ENCODE measurements around the gene ULBP2. TPM values are rescaled to one million over a fixed set of nuclear protein-coding genes. Genes with fewer than 3 reads are reported as not detected.
A peak's percentile ranks its signal among the peaks of the same experiment; 100 is the strongest.
"Not testable (repeated sequence)": the region's sequence is repeated elsewhere in the genome, so short reads cannot be mapped to it uniquely, and the experiment has no call there.

ULBP2 gene
- total RNA-seq, 1 donor from 2014 or later = 9.9 TPM

DNA sequence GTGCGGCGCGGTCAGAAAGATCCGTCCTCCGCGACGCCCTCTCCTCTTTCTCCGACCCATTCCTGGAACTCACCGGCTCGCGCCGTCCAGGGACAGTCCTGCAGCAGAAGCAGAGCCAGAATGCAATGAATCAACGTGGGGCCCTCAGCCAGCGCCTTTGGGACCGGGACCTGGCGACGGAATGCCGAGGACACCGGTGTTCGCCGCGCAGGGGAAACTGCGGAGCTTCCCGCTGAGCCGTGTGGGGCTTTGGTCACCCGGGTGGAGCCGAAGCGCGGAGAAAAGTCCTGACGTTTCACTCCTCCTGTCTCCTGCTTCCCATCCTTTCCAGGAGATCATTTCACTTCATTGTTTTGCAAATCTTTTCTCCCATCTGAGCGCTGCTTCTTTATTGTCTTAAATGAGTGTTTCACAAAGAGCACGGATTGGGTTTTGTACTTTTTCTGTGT lies 48.4 kb downstream of the ULBP2 start:
- H3K27me3 Mint-ChIP-seq (ENCODE audit: unreplicated experiment) = peaks cover 47% of the 10 kb centered on the region
- H3K9me3 Mint-ChIP-seq (ENCODE audit: unreplicated experiment) = peaks cover 5% of the 10 kb centered on the region
- peaks cover 18% of the 10 kb centered on the region for H3K4me1 Mint-ChIP-seq (ENCODE audit: unreplicated experiment)
- H3K27ac Mint-ChIP-seq (ENCODE audit: unreplicated experiment) = no peak overlapping the region
- H3K4me3 Mint-ChIP-seq (ENCODE audit: unreplicated experiment) = peak overlapping the region; percentile 82
- H3K36me3 Mint-ChIP-seq (ENCODE audit: low read depth, unreplicated experiment) = no peaks in the 10 kb centered on the region
- no peak for DNase-seq (ENCODE audit: low spot score)
- TF ChIP-seq, protein P1, sequence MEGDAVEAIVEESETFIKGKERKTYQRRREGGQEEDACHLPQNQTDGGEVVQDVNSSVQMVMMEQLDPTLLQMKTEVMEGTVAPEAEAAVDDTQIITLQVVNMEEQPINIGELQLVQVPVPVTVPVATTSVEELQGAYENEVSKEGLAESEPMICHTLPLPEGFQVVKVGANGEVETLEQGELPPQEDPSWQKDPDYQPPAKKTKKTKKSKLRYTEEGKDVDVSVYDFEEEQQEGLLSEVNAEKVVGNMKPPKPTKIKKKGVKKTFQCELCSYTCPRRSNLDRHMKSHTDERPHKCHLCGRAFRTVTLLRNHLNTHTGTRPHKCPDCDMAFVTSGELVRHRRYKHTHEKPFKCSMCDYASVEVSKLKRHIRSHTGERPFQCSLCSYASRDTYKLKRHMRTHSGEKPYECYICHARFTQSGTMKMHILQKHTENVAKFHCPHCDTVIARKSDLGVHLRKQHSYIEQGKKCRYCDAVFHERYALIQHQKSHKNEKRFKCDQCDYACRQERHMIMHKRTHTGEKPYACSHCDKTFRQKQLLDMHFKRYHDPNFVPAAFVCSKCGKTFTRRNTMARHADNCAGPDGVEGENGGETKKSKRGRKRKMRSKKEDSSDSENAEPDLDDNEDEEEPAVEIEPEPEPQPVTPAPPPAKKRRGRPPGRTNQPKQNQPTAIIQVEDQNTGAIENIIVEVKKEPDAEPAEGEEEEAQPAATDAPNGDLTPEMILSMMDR (IDR thresholded peaks at IDR 0.05; ENCODE audit: unreplicated experiment) = no peak

DNA sequence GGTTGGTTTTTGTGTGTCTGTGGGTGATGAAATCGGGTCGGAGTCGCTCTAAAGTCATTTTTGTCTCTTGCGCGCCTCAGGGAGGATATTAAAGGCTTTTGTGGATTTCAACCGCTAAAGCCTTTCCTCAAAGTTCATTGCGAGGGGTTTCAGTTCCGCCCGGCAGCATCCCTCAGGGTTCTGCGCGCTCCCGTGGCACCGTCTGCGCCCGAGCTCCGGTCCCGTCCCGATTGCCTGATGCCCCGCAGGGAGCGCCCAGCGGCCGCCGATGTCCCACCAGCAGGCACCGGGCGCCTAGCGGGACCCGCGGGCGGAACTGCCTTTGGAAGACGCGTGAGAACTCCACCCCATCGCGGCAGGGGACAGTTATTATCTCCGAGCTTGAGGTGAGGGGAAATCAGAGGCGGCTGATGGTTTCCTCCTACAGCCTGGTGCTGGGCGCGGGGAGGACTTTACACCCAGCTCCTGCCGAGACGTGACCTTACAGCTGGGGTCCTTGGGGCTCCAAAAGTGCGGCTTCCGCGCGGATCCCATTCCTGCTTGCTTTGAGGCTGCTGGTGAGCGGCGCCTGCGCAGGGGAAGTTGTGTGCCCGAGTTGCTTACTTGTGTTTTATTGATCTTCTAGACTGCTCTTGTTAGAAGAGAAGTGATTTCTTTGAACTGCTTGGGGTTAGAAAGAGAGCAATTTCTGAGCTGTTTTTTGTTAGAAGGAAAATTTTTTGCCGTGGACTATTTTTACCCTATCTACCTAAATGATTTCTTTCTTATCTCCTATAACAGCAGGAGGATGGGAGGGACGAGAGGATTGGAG lies 49.1 kb downstream of the ULBP2 start:
- peaks cover 47% of the 10 kb centered on the region for H3K27me3 Mint-ChIP-seq (ENCODE audit: unreplicated experiment)
- H3K9me3 Mint-ChIP-seq (ENCODE audit: unreplicated experiment) = peaks cover 5% of the 10 kb centered on the region
- no peak overlapping the region for H3K27ac Mint-ChIP-seq (ENCODE audit: unreplicated experiment)
- peaks cover 18% of the 10 kb centered on the region for H3K4me1 Mint-ChIP-seq (ENCODE audit: unreplicated experiment)
- TF ChIP-seq, protein P1 (IDR thresholded peaks at IDR 0.05; ENCODE audit: unreplicated experiment) = no peak
- no peak for DNase-seq (ENCODE audit: low spot score)
- H3K36me3 Mint-ChIP-seq (ENCODE audit: low read depth, unreplicated experiment) = no peaks in the 10 kb centered on the region
- H3K4me3 Mint-ChIP-seq (ENCODE audit: unreplicated experiment) = peak overlapping the region; percentile 82

DNA sequence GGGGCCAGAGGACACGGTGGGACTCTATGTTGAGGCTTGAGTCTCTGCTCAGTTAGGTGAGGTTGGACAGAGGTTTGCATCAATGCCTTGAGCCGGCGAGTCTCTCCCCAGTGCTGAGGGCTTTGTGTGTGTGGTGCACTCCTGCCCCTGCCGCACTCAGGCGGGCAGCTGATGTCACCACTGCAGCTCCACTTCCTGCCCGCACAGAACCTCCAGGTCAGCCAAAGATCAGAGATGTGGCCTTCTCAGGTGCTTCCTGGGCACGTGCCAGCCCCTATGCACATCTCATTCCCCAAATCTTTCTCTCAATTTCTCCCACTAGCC lies 49.6 kb downstream of the ULBP2 start:
- peak overlapping the region; percentile 69 for H3K4me3 Mint-ChIP-seq (ENCODE audit: unreplicated experiment)
- DNase-seq (ENCODE audit: low spot score) = not testable (repeated sequence)

DNA sequence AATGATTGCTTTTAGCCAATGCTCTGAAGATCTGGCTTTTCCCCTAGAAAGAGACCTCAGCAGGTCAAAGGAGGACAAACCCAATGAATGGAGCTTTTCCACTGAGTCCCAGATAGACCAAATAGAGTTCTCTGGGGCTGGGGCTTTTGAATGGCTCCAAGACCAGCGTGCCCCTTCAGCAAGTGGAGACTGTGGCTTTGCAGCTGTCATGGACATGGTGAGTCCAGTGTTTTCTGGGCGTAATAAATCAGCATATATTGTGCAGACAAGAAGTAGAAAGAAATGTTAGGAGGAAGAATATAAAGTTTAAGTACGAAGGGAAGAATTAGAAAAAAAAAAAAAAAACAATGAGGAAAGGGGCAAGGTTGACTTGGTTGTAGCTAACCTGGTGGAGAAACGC lies 50.0 kb downstream of the ULBP2 start:
- Mint-ChIP-seq H3K27me3 (ENCODE audit: unreplicated experiment) (peaks cover 46% of the 10 kb centered on the region), H3K27ac (ENCODE audit: unreplicated experiment) (no peak overlapping the region), H3K9me3 (ENCODE audit: unreplicated experiment) (peaks cover 5% of the 10 kb centered on the region), H3K36me3 (ENCODE audit: low read depth, unreplicated experiment) (no peaks in the 10 kb centered on the region), H3K4me3 (ENCODE audit: unreplicated experiment) (no peak overlapping the region), H3K4me1 (ENCODE audit: unreplicated experiment) (peaks cover 22% of the 10 kb centered on the region)
- TF ChIP-seq, protein P1 (IDR thresholded peaks at IDR 0.05; ENCODE audit: unreplicated experiment) = no peak
- no peak for DNase-seq (ENCODE audit: low spot score)

More for the DNA sequence above, 49.6 kb downstream of the ULBP2 start:
- not testable (repeated sequence) for H3K36me3 Mint-ChIP-seq (ENCODE audit: low read depth, unreplicated experiment); H3K27ac Mint-ChIP-seq (ENCODE audit: unreplicated experiment); H3K9me3 Mint-ChIP-seq (ENCODE audit: unreplicated experiment)
- H3K4me1 Mint-ChIP-seq (ENCODE audit: unreplicated experiment) = peaks cover 18% of the 10 kb centered on the region
- peaks cover 46% of the 10 kb centered on the region for H3K27me3 Mint-ChIP-seq (ENCODE audit: unreplicated experiment)

DNA sequence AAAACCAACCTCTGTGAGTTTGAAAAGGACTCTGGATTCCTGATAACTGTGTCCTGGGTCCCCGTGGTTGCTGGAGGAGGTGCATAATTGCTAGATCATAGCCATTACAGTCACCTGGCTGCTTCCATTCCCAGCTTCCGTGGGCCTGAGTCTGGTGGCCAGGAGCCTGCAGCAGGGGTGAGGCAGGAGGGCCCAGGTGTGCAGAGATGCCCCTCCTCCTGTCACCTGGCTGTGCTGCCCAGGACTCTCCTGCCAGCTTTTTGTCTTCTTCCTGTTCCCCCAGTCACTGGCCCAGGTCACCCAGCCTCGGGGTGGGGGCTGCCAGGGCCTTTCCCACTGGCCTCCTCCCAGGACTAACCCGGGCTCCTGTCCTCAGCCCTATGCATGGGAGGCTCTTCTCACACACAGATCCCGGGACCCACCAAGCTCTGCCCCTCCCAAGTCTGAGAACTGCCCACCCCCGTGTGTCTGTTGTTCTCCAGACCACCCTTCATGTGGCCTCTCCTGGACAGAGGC lies 53.5 kb downstream of the ULBP2 start:
- no peaks in the 10 kb centered on the region for H3K9me3 Mint-ChIP-seq (ENCODE audit: unreplicated experiment)
- H3K36me3 Mint-ChIP-seq (ENCODE audit: low read depth, unreplicated experiment) = peaks cover 6% of the 10 kb centered on the region
- no peak overlapping the region for H3K4me3 Mint-ChIP-seq (ENCODE audit: unreplicated experiment)
- peaks cover 26% of the 10 kb centered on the region for H3K27me3 Mint-ChIP-seq (ENCODE audit: unreplicated experiment)
- DNase-seq (ENCODE audit: low spot score) = no peak
- peaks cover 12% of the 10 kb centered on the region for H3K4me1 Mint-ChIP-seq (ENCODE audit: unreplicated experiment)
- no peak overlapping the region for H3K27ac Mint-ChIP-seq (ENCODE audit: unreplicated experiment)
- TF ChIP-seq, protein P1 (IDR thresholded peaks at IDR 0.05; ENCODE audit: unreplicated experiment) = no peak

All from endothelial cell (in vitro differentiated cells).